Measurements from ENCODE around the gene ESCO1.

GRCh38 chr18:21489119-21489750 lies 111.3 kb downstream of the ESCO1 start:
- TF ChIP-seq CTCF (optimal IDR thresholded peaks at IDR 0.05 in 1 of 3, IDR thresholded peaks at IDR 0.05 in 1 of 3, conservative IDR thresholded peaks at IDR 0.05 in 1 of 3; ENCODE audit: extremely low read depth in 1 of 3, insufficient read depth in 2 of 3, low read length in 3 of 3) = peak; percentile 70 to 88 (median 83)
- TF ChIP-seq EZH2 (IDR thresholded peaks at IDR 0.05; ENCODE audit: low read length) = no peak
